ENCODE data around the gene GSTP1. TPM values are rescaled to one million over a fixed set of nuclear protein-coding genes. Genes with fewer than 3 reads are reported as not detected.
"Not testable (repeated sequence)": the region's sequence is repeated elsewhere in the genome, so short reads cannot be mapped to it uniquely, and the experiment has no call there.

GSTP1 gene
- total RNA-seq, 1 donor from 2014 or later, result 431 TPM

- DNase-seq, result no peak
Measured at GRCh38 chr11:67615728-67616430, 32.3 kb downstream of the GSTP1 start.

DNA sequence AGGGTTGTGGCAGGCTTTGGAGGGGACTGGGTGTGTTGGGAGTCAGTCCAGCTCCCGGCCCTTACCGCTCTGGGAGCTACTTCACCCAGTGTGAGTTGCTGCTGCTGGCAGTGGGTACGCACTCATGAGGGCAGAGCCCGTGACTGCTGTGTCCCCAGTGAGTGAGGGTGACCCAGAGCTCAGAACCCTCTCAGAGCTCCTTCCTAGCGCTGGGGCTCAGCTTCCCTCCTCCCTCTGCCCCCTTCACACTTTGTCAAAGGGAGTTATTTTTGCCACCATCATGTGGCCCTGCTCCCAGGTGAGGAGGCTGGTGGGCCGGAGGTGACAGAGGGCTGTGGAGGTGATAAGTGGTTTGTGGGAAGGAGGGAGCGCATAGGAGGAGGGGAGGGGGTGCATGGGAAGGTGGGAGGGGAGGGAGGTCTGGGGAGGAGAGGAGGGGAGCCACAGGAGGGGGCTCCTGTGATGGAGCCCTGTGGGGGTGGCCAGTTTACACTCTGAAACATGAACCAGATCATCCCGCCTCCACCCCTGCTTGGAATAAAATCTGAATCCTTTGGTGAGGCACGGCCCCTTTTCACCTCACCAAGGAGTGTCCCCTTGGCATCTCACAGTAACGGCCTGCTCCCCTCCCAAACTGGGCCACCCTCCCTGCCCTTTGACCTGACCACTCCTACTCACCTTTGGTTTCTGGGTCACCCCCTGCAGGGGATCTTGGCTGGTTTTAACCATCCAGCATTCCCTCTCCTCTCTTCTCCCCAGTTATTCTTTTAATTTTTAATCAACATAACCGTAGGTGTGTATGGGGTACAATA, 33.0 kb downstream of the GSTP1 start:
- no peak for DNase-seq

GRCh38 chr11:67617243-67617953, 33.8 kb downstream of the GSTP1 start:
- no peak for DNase-seq

GRCh38 chr11:67618901-67619659, 35.5 kb downstream of the GSTP1 start:
- DNase-seq, result not testable (repeated sequence)

DNA sequence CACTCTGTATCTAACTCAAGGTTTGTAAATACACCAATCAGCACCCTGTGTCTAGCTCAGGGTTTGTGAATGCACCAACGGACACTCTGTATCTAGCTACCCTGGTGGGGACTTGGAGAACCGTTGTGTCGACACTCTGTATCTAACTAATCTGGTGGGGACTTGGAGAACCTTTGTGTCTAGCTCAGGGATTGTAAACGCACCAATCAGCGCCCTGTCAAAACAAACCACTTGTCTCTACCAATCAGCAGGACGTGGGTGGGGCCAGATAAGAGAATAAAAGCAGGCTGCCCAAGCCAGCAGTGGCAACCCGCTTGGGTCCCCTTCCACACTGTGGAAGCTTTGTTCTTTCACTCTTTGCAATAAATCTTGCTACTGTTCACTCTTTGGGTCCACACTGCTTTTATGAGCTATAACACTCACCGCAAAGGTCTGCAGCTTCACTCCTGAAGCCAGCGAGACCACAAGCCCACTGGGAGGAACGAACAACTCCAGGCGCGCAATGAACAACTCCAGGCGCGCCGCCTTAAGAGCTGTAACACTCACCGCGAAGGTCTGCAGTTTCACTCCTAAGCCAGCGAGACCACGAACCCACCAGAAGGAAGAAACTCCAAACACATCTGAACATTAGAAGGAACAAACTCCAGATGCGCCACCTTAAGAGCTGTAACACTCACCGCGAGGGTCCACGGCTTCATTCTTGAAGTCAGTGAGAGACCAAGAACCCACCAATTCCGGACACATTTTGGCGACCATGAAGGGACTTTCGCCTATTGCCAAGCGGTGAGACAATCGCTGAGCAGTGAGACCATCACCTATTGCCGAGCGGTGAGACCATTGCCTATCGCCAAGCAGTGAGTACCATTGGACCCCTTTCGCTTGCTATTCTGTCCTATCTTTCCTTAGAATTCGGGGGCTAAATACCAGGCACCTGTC, 36.3 kb downstream of the GSTP1 start:
- DNase-seq, result not testable (repeated sequence)

- DNase-seq, result not testable (repeated sequence)
Measured at GRCh38 chr11:67620621-67621020, 37.0 kb downstream of the GSTP1 start.

- not testable (repeated sequence) for DNase-seq
Measured at GRCh38 chr11:67621928-67622327, 38.3 kb downstream of the GSTP1 start.

- DNase-seq, result not testable (repeated sequence)
Measured at GRCh38 chr11:67622905-67623304, 39.3 kb downstream of the GSTP1 start.

- DNase-seq, result not testable (repeated sequence)
Measured at GRCh38 chr11:67623795-67624194, 40.2 kb downstream of the GSTP1 start.

- not testable (repeated sequence) for DNase-seq
Measured at GRCh38 chr11:67626131-67626833, 42.7 kb downstream of the GSTP1 start.

DNA sequence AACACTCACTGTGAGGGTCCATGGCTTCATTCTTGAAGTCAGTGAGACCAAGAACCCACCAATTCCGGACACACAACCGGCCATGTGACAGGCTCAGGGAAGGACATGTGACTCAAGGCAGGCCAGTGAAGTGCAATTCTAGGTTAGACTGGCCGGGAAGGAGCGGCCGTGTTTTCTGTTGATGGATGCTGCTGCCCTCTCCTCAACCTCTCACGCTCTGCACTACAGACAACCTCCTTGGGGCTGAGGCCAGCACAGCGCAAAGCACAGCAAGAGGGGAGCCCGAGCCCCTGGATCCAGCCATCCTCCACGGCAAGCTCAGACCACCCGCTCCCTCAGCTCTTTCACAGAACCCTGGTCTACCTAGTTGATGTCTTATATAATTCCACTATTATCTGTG, 43.4 kb downstream of the GSTP1 start:
- DNase-seq, result no peak

DNA sequence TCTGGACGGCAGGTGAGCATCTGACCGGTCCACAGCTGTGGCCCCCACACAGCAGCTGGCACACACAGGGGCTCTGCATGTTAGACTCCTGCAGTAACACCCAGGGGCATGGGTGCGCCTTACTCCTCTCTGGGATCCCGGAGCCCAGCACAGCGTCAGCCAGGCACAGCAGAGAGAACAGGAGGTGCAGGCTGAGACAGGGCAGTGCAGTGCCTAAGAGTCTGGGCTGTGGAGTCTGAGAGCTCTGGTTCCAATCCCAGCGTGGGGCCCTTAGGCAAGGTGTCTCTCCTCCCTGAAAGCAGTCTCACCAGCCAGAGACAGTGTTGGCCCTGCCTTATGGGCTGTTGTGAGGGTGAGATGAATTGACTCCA, 43.8 kb downstream of the GSTP1 start:
- DNase-seq, result no peak

GRCh38 chr11:67627812-67628624, 44.4 kb downstream of the GSTP1 start:
- no peak for DNase-seq

DNA sequence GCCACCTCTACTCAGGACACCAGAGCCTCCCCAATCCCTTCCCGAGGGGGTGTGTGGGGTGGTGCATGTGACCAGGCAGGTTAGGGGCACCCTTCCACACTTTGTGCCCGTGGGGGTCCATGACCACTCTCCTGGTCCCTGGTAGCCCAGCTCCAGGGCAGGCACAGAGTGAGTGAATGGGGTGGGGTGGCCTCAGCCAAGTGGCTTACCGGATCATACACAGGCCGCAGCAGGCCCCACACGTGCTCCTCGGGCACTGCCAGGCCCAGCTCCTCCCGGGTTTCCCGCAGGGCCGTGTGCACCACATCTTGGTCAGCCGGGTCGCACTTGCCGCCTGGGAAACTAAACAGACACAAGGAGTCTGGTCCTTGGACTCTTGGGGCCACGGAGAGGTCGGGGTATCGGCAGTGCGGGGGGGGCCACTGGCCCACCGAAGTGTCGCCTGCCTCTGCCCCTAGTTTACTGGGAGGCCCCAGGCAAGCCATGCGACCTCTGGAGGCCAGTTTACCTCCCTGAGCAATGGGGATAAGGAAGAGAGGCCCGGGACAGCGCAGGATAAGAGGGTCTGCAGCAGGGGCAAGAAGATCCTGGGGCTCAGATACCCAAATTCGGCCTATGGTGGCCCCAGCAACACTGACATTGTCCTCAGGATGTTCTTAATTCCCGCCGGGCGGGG, 45.2 kb downstream of the GSTP1 start:
- no peak for DNase-seq

DNA sequence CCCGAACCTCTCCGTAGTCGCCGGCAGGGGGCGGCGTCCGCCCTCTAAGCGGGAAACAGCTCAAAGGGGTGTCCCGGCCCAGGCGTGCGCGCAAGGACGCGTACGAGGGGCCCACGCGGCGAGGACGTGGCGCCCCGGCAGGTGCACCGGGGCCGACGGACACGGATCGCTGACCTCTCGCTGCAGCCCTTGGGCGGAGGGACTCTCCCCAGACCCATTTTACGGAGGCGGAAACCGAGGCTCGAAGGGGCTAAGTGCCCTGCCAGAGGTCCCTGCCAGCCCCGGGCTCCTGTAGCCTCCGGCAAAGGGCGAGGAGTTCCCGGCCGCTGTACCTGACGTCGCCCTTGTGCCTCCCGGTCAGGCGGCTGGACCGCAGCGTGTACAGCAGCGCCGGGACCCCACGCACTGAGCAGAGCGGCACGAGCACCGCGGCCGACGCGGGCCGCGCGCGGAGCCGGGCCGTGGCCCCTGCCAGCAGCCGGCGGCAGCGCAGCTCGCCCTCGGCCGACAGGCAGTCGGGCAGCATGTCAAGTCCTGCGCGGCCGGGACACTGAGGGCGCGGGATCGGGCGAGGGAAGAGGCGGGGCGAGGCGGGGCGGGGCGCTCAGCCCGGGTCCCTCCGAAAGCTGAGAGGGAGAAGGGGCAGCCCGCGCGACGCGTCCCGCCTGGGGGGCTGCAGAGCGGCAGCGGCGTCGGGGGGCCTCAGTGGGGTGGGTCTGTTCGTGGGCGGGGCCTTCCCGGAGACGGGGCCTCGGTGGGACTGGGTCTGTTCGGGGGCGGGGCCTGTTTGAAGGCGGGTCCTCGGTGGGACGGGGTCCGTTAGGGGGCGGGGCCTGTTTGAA, 46.0 kb downstream of the GSTP1 start, which contains the start of gene NUDT8:
NUDT8 (minus strand) TSS at position 552 of the 842 bp plus-strand sequence; CDS start at position 526, 26 bp downstream.
- DNase-seq, result peak; percentile 89

DNA sequence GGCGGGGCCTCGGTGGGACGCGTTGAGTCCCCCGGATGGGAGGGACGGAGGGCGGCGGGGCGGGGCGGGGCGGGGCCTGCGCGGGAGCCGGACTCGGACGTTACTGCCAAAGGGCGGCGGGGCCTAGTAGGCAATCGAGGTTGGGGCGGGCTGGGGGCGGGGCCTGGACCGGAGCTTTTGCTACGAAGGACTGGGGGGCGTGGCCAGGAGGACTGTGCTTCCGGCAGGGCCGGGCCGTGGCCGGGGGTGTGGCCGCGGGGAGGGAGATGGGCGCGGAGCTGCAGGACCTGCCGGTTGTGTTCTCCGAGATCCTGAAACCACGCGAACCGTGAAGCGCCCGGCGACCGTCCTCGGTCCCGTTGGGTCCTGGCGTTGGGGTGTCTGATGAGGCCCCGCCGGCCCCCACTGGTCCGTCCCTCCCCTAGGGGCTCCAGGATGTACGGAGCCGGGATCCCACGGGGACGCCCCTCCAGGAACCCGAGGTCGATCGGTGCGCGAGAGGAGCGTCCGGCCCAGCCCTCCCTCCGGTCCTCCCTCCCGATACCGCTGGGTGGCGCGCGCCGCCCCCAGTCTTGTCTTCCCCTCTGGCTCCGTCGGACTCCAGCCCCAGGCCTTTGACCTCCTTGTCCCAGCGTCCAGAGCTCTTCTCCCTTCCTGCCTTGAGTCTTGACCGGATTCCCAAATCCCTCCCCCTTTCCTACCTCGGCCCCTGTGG, 46.8 kb downstream of the GSTP1 start:
- DNase-seq, result peak; percentile 99

DNA sequence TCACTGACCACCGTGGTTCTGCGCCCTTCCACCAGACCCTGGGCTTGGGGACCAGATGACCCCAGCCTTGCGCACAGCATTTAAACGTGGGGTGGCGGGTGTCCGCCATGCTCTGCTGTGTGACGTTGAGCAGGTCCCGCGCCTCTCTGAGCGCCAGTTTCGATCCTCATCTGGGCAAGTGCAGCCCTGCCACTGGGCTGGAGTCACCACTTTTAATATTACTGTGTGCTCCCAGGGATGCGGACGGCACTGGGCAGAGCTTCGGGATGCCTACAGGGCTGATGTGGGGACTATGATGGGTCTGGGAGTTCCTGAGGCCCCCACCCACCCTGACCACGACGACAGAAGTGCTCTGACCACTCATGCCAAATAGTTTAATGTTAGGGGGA, 47.3 kb downstream of the GSTP1 start:
- DNase-seq, result no peak

All from tongue (tissue), 2 donors.